ENCODE data around the gene SMOC1.

SMOC1 gene

DNA sequence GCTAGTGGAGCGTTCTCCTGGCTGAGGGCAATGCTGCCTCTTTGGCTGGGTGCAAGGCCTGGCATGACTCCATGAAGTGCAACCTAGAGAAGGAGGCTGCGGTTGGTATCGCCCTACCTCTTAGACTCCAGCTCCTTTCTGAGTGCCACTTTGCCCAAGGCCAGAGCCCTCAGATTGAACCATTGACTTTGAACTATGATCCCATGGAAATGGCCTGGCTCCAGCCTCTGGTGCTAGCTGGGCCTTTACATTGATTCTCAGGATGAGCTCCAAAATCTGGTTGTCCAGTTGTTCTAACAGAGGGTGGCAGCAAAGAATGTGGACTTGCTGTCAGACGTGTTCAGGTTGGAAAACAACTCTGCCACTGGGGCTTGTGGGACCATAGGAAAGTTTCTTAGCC lies 16.1 kb upstream of the SMOC1 start:
- H3K4me3 ChIP-seq (ENCODE audit: low read depth, low read length), result no peak overlapping the region
- TF ChIP-seq, protein P1, sequence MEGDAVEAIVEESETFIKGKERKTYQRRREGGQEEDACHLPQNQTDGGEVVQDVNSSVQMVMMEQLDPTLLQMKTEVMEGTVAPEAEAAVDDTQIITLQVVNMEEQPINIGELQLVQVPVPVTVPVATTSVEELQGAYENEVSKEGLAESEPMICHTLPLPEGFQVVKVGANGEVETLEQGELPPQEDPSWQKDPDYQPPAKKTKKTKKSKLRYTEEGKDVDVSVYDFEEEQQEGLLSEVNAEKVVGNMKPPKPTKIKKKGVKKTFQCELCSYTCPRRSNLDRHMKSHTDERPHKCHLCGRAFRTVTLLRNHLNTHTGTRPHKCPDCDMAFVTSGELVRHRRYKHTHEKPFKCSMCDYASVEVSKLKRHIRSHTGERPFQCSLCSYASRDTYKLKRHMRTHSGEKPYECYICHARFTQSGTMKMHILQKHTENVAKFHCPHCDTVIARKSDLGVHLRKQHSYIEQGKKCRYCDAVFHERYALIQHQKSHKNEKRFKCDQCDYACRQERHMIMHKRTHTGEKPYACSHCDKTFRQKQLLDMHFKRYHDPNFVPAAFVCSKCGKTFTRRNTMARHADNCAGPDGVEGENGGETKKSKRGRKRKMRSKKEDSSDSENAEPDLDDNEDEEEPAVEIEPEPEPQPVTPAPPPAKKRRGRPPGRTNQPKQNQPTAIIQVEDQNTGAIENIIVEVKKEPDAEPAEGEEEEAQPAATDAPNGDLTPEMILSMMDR (IDR thresholded peaks at IDR 0.05; ENCODE audit: low read depth, low read length), result no peak

DNA sequence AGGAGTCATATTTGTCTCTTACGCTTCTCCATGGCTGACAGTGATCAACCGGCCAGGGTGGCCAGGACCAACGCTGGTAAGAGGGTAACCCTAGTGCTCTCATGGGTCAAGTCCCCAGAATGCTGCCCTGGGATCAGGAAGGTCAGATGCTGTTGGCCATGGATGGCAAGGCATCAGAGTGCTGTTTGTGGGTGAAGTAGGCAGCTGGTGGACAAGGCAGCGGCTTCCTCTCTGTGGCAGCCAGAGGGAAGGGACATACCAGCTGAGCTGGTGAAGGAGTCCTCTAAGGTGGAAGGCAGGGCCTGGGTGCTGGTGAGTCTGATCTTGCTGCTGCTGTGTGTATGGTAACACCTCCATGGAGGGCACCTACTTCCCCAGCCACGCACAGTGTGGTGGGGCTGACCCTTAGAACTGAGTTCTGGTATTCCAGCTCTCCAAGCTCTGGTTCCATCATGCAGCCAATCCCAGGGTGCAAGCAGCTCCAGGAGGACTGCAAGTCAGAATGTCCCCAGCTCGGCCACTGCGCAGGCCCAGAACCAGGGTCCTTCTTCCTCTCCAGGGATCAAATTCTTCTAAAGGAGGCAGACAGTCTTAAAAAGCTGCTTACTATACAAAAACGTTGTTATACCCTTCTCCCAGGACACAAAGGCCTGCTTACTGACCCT lies 13.4 kb upstream of the SMOC1 start:
- no peak overlapping the region for H3K4me3 ChIP-seq (ENCODE audit: low read depth, low read length)
- TF ChIP-seq, protein P1 (IDR thresholded peaks at IDR 0.05; ENCODE audit: low read depth, low read length), result no peak

DNA sequence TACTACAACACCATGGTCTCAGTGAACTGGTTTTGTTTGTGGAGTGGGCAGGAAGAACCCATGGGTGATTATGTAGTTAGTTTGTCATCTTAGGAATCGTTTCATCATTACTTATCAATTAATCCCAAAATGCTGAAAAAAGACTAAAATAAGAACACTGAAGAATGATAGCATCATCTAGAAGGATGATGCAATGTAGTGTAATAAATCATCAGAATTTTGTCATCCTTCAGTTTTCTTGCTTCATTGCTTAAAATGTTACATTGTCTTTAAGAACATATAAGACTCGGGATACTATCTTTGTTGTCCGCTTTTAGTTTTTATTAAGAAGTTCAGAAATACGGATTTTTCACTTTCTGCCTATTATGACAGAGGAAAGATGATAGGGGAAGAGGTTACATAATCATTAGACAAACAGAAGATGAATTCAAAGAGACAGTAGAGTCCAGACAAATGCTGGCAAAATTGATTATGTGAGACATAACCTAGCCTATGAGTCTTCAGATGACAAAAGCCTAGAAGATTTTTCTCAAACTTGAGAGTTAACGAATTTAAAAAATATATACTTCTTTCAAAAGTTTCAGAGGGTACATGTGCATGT lies 10.8 kb upstream of the SMOC1 start:
- H3K4me3 ChIP-seq (ENCODE audit: low read depth, low read length), result no peak overlapping the region
- TF ChIP-seq, protein P1 (IDR thresholded peaks at IDR 0.05; ENCODE audit: low read depth, low read length), result no peak

DNA sequence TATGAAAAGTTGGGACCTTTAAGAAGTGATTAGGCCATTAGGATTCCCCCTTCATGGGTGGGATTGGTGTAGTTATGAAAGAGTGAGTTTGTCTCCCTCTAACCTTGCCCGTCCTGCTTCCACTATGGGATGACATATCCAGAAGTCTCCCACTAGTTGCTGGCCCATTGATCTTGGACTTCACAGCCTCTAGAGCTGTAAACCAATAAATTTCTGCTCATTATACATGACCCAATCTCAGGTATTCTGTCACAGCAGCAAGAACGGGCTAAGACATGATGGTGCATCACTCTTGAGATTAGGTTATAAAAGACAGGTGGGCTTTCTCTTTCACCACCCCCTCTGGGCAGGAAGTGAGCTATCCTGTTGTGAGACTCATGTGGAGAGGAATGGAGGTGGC lies 8.6 kb upstream of the SMOC1 start:
- H3K4me3 ChIP-seq (ENCODE audit: low read depth, low read length), result no peak overlapping the region
- TF ChIP-seq, protein P1 (IDR thresholded peaks at IDR 0.05; ENCODE audit: low read depth, low read length), result no peak

DNA sequence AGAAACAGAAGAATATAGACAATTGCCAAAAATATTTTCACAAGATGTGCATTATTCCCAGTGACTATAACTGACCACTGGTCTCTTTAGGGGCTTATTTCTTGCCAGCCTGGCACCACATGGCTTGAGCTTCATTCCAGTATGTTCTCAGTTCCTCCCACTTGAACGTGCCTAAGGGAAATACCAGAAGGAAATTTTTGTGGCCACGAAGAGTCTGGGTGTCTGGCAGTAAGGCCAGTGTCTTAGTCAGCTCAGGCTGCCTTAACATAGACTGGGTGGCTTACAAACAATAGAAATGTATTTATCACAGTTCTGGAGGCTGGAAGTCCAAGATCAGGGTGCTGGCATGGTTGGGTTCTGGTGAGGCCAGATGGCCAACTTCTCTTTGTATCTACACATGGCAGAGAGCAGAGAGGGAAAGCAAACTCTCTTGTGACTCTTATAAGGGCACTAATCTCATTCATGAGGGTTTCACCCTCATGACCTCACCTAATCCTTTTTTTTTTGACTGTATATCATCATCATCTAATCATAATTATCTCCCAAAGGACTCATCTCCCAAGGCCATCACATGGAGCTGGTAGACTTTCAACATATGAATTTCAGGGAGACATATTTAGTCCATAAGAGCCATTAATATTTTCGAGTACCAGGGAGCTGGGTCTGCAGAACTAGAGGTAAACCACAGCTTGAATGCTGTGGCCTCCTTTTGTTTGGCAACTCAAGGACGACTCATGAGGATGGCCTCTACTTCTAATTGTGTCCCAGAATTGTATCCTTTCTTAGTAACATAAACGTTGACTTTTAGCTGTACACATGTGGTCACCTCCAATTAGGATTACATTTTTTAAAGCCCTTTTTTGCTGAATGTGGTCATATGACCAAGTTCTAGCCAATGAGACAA lies 5.1 kb upstream of the SMOC1 start:
- TF ChIP-seq, protein P1 (IDR thresholded peaks at IDR 0.05; ENCODE audit: low read depth, low read length), result no peak
- no peak overlapping the region for H3K4me3 ChIP-seq (ENCODE audit: low read depth, low read length)

DNA sequence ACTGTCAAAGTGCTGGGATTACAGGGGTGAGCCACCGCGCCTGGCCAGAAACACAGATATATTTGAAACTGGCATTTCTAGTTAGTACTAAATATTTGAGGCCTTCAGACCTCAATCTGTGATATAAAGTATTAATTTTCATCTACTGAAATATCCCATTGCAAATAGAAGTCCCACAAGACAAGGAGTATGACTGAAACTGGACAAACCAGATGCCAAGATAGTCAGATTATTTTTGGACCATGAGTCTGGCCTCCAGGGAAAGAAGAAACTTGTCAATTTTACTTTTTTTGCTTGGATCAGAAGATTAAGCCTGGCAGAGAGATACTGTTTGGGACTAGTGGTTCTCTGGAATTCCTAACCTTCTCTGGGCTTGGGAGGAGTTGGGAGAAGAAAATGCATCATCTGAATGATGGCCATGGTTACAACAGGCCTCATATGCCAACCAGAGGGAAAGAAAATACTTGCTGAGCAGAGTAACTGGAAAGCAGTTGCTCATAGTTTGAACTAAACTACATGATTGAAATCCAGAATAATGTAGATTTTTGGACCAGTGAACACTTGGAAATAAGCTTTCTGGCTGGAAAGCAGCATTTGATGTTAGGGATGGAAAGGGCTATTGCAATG lies 2.9 kb upstream of the SMOC1 start:
- TF ChIP-seq, protein P1 (IDR thresholded peaks at IDR 0.05; ENCODE audit: low read depth, low read length), result no peak
- H3K4me3 ChIP-seq (ENCODE audit: low read depth, low read length), result no peak overlapping the region
